HL-60 (cell line): ENCODE results near the gene ITPA.

Experiments
- DNase-seq, 2 experiments: peaks; one replicate each; pipeline ENCODE4 v3.0.0-alpha.2; 2010 to 2020; ENCODE audit warnings: low read depth in 1 of 2, low spot score in 1 of 2
- H3K27ac ChIP-seq: fragments of 250-450 bp; sonication (Bioruptor Pico); replicated peaks from 2 replicates; pipeline ENCODE4 v1.5.1; 2020; ENCODE audit warnings: mild to moderate bottlenecking, moderate library complexity
- H3K27me3 ChIP-seq: fragments of 250-450 bp; sonication (Bioruptor Pico); 2 replicates; pipeline ENCODE4 v1.5.1; 2021; ENCODE audit warnings: mild to moderate bottlenecking, moderate library complexity; ENCODE audit not compliant: insufficient read depth, poor library complexity, severe bottlenecking
- H3K4me3 ChIP-seq: replicated peaks from 2 replicates; pipeline ENCODE4 v1.5.1; 2011; ENCODE audit warnings: mild to moderate bottlenecking, control low read depth, low read length; ENCODE audit not compliant: insufficient read depth
- GABPA ChIP-seq: IDR thresholded peaks from 2 replicates; pipeline ENCODE4 v1.6.1; 2012; ENCODE audit warnings: low read depth
- POLR2AphosphoS5 ChIP-seq: IDR thresholded peaks from 2 replicates; pipeline ENCODE4 v1.6.1; 2012; ENCODE audit warnings: low read depth
- SPI1 ChIP-seq: IDR thresholded peaks from 2 replicates; pipeline ENCODE4 v1.6.1; 2012; ENCODE audit warnings: low read depth, mild to moderate bottlenecking, borderline replicate concordance
- TF ChIP-seq, protein P1 (sequence below): IDR thresholded peaks from 2 replicates; pipeline ENCODE4 v1.6.1; 2012; ENCODE audit warnings: low read depth; ENCODE audit not compliant: insufficient replicate concordance
- TF ChIP-seq, protein P2 (sequence below): IDR thresholded peaks from one replicate; pipeline ENCODE4 v1.5.1; 2011; ENCODE audit warnings: low read length, control low read depth, inconsistent platforms; ENCODE audit not compliant: insufficient read depth

The ITPA gene

DNA sequence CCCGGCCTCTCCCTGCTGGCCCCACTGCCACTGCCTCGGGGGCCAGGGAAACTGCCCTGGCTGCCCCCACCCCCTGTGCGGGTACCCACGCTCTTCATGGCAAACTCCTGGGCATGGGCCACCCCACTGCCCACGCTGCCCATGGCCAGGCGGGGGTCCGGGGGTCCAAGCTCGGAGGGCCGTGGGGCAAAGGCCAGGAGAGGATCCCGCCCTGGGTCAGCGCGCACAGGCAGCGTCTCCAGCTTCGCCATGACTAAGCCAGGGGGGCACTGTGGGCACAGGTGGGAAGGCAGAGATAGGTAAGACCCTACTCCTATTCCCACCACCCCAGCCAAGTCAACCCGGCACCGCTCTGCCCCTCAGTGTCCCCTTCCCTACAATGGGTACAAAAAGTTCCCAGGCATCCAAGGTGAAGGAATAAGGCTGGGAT lies 42.4 kb upstream of the ITPA start:
- Histone ChIP-seq H3K4me3 (no peak overlapping the region), H3K27ac (no peak overlapping the region), H3K27me3 (peaks cover 10% of the 10 kb centered on the region)
- TF ChIP-seq POLR2AphosphoS5 (no peak), GABPA (no peak), SPI1 (no peak)
- TF ChIP-seq, protein P1, sequence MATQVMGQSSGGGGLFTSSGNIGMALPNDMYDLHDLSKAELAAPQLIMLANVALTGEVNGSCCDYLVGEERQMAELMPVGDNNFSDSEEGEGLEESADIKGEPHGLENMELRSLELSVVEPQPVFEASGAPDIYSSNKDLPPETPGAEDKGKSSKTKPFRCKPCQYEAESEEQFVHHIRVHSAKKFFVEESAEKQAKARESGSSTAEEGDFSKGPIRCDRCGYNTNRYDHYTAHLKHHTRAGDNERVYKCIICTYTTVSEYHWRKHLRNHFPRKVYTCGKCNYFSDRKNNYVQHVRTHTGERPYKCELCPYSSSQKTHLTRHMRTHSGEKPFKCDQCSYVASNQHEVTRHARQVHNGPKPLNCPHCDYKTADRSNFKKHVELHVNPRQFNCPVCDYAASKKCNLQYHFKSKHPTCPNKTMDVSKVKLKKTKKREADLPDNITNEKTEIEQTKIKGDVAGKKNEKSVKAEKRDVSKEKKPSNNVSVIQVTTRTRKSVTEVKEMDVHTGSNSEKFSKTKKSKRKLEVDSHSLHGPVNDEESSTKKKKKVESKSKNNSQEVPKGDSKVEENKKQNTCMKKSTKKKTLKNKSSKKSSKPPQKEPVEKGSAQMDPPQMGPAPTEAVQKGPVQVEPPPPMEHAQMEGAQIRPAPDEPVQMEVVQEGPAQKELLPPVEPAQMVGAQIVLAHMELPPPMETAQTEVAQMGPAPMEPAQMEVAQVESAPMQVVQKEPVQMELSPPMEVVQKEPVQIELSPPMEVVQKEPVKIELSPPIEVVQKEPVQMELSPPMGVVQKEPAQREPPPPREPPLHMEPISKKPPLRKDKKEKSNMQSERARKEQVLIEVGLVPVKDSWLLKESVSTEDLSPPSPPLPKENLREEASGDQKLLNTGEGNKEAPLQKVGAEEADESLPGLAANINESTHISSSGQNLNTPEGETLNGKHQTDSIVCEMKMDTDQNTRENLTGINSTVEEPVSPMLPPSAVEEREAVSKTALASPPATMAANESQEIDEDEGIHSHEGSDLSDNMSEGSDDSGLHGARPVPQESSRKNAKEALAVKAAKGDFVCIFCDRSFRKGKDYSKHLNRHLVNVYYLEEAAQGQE: no peak
- TF ChIP-seq, protein P2, sequence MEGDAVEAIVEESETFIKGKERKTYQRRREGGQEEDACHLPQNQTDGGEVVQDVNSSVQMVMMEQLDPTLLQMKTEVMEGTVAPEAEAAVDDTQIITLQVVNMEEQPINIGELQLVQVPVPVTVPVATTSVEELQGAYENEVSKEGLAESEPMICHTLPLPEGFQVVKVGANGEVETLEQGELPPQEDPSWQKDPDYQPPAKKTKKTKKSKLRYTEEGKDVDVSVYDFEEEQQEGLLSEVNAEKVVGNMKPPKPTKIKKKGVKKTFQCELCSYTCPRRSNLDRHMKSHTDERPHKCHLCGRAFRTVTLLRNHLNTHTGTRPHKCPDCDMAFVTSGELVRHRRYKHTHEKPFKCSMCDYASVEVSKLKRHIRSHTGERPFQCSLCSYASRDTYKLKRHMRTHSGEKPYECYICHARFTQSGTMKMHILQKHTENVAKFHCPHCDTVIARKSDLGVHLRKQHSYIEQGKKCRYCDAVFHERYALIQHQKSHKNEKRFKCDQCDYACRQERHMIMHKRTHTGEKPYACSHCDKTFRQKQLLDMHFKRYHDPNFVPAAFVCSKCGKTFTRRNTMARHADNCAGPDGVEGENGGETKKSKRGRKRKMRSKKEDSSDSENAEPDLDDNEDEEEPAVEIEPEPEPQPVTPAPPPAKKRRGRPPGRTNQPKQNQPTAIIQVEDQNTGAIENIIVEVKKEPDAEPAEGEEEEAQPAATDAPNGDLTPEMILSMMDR: no peak
- DNase-seq: no peak

DNA sequence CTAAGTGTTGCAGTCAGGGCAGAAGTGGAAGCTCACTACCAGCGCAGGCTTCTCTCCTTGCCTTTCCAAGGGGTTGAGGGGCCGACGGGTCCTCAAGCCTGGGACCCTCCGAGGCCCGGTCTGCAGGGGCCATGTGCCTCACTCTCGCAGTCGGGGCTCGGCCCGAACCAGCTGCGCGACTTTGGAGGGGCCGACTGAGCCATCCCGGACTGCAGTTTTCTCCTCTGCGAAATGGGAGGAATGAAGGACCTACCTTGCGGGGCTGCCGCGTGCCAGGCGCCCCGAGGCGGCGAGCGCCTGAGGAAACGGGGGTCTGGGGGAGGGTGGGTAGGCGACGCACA lies 41.6 kb upstream of the ITPA start:
- Histone ChIP-seq H3K27ac (no peak overlapping the region), H3K4me3 (no peak overlapping the region), H3K27me3 (peaks cover 13% of the 10 kb centered on the region)
- no peak for DNase-seq
- TF ChIP-seq, protein P1: no peak
- TF ChIP-seq SPI1 (no peak), GABPA (no peak), POLR2AphosphoS5 (no peak)
- TF ChIP-seq, protein P2: no peak

DNA sequence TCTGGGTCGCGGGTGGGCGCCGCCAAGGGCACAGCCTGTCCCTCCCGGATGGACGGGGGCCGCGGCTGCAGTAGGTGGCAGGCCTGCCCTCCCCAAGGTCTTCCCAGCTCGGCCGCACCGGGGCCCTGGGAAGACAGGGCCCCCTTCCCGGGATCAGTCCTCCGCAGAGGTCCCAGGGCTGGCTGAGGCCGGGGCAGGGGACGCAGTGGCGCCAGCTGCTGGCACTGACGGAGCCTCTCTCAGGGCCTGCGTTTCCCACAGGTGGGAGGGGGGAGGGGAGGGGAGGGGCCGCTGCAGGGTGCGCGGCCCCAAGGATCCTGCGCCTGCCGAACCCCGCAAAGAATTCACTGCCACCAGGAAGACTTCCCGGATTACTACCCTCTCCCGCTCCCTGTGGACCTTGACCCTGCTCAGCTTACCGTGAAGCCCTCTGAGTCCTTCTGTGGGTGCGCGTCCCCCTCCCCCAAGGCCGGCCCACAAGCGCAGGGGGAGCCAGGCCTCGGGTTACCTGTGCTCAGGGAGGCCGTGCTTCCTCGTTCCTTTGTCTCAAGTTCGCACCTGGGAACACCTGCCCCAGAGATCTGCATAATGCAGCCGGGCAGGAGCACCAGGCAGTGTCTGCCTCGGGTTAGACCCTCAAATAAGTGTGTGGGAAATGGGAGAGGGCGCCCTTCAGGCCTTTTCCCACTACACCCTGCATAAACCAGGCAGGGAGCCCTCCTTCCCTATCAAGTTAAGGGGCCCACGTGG lies 41.0 kb upstream of the ITPA start:
- peaks cover 13% of the 10 kb centered on the region for H3K27me3 ChIP-seq
- no peak for DNase-seq
- H3K4me3 ChIP-seq: no peak overlapping the region
- TF ChIP-seq SPI1 (no peak), POLR2AphosphoS5 (no peak), GABPA (no peak)
- TF ChIP-seq, protein P1: no peak
- TF ChIP-seq, protein P2: no peak
- H3K27ac ChIP-seq: no peak overlapping the region
